Retinal pigment epithelial cell (primary cell): ENCODE measurements around the gene ASAP2.
"Not testable (repeated sequence)": the region's sequence is repeated elsewhere in the genome, so short reads cannot be mapped to it uniquely, and the experiment has no call there.

Source experiments
- DNase-seq: peaks from one replicate; pipeline ENCODE4 v3.0.0-alpha.2; 2010; ENCODE audit warnings: low read depth
- H3K4me3 ChIP-seq: 2 replicates; pipeline ENCODE4 v1.5.1; 2011; ENCODE audit warnings: mild to moderate bottlenecking, low read length, control low read depth, moderate library complexity
- TF ChIP-seq, protein P1 (sequence below): conservative IDR thresholded peaks from 2 replicates; pipeline ENCODE4 v1.5.1; 2011; ENCODE audit warnings: low read depth, low read length, control low read depth, inconsistent platforms

ASAP2 gene

DNA sequence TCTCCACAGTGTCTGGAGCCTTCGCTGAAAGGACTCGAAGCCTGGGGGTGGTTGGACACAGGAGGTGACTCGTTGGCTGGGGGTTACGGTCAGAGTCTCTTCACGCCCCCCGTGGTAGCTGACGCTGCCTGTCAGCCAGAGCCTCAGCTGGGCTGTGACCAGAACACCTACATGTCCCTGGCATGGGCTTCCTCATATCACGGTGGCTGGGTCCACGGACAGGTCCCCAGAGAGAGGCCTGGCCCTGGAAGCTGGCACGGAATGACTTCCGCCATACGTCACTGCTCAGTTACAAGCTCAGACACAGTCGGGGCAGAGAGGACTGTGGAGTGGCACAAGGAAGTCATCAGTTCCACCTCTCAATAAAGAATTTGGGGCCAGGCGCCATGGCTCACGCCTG lies 188.2 kb downstream of the ASAP2 start:
- TF ChIP-seq, protein P1, sequence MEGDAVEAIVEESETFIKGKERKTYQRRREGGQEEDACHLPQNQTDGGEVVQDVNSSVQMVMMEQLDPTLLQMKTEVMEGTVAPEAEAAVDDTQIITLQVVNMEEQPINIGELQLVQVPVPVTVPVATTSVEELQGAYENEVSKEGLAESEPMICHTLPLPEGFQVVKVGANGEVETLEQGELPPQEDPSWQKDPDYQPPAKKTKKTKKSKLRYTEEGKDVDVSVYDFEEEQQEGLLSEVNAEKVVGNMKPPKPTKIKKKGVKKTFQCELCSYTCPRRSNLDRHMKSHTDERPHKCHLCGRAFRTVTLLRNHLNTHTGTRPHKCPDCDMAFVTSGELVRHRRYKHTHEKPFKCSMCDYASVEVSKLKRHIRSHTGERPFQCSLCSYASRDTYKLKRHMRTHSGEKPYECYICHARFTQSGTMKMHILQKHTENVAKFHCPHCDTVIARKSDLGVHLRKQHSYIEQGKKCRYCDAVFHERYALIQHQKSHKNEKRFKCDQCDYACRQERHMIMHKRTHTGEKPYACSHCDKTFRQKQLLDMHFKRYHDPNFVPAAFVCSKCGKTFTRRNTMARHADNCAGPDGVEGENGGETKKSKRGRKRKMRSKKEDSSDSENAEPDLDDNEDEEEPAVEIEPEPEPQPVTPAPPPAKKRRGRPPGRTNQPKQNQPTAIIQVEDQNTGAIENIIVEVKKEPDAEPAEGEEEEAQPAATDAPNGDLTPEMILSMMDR: no peak
- no peak overlapping the region for H3K4me3 ChIP-seq
- DNase-seq: no peak

DNA sequence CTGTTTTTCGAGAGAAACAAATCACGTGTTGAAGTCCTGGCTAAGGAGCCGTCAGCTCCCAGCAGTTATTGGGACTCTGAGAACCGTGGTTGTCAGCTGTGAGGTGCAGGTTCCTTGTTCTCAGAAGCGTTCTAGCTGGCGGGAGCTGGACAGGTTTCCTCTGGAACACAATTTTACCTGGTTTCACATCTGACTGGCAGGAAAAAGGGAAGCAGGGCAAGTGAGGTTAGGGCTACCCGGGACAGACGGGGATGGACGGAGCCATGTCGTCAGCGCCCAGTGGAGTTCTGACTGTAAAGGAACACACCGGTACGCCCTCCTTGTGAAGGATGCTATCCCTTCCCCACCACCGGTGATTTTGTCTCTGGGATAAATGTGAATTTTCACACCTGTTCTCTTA lies 190.6 kb downstream of the ASAP2 start:
- no peak overlapping the region for H3K4me3 ChIP-seq

DNA sequence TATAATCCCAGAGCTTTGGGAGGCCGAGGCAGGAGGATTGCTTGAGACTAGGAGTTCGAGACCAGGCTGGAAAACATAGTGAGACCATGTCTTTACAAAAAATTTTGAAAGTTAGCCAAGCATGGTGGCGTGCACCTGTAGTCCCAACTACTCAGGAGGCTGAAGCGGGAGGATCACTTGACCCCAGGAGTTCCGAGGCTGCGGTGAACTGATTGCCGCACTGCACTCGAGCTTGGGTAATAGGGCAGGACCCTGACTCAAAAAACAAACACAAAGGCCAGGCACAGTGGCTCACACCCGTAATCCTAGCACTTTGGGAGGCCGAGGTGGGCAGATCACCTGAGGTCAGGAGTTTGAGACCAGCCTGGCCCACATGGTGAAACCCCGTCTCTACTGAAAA lies 191.6 kb downstream of the ASAP2 start:
- DNase-seq, H3K4me3 ChIP-seq: not testable (repeated sequence)

More for the DNA sequence above, 190.6 kb downstream of the ASAP2 start:
- no peak for DNase-seq
- TF ChIP-seq, protein P1: no peak

DNA sequence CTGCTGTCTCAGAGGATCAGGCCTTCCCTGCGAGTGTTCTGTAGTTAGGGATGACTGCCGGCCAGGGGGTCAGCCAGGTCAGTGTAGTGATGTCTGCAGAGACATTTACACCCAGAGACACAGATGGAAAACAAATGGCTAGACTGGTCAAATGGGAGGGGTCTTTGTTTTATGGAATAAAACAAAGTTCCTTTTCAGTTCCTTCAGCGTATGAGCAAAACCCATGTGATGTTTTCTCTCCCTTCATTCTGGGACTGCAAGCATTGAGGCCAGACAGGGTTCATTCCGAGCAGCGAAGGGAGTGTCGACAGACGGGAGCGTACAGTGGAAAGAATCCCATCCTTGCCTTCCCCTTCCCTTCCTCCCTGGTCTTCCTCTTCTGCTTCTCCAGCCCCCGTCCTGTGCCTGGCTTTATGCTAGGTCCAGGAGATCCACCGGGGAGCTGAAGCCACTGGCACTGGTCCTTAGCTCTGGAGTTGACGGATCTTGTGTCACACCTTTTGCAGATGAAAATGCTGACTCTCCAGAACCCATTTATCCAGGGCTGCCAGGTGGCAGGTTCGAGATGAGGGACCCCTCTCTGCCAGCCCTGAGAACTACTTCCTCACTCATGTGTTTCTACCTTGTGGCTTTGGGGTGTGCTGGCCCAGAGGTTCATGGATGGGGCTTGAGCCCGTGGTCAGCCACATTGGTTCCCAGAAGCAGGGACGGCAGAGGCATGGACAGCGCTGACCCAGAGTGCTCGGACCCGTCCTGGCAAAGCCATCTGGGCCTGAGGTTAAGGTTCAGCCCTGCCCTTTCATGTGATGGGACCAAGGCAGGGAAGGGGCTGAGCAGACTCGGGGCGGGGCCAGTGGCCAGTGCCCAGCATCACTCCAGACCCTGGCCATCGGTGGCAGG lies 192.5 kb downstream of the ASAP2 start:
- TF ChIP-seq, protein P1: no peak
- peak; percentile 54 for DNase-seq
- no peak overlapping the region for H3K4me3 ChIP-seq

DNA sequence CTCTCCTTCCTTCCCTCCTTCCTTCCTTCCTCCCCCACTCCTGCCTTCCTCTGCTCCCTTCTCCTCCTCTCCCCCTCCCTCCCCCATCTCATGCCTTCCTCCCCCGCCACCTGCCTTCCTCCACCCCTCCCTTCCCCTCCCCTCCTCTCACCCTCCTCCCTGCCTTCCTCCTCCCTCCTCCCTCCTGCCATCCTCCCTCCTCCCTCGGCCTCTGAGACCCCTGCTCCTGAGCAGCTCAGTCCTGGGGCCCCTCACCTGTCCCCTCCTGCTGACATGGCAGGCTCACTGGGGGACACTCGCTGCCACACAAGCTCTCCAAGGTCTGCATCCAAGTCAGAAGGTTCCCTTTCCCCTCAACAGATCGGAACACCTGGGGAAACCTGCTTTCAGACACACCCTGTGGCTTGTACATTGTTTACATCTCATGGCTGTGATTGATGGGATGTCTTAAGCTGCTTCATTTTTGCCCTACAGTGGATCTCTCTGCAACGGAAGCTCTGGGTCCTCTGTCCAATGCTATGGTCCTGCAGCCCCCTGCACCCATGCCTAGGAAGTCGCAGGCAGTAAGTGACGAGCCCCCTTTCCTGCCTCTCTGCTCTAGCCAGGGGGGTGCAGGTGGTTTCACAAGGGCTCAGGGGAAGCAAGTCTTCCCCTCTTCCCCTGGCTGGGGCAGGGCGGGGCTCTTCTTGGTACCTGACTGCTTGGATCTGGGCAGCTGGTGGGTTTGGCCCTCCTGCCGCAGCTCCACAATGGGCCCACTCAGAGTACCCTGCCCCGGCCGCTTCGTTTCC lies 193.9 kb downstream of the ASAP2 start:
- TF ChIP-seq, protein P1: no peak
- no peak for DNase-seq
- H3K4me3 ChIP-seq: no peak overlapping the region

DNA sequence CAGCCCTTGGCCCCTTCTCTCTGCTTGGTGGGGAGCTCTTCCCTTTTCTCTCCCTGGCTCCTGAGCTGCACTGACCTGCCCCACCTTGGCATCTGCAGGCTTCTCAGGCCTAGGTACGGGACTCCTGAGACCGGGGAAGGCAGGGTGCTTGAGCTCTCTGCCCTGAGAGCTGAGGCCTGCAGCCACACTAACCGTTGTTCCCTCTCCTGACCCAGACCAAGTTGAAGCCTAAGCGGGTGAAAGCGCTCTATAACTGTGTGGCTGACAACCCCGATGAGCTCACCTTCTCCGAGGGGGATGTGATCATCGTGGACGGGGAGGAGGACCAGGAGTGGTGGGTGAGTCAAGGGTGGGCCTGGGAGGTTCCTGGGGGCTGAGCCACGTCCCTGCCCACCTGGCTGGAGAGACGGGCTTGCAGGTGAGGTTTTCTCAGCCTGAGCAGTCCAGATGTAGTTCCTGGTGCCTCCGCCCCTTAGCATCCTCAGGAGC lies 194.5 kb downstream of the ASAP2 start:
- no peak overlapping the region for H3K4me3 ChIP-seq
- DNase-seq: no peak
- TF ChIP-seq, protein P1: no peak

DNA sequence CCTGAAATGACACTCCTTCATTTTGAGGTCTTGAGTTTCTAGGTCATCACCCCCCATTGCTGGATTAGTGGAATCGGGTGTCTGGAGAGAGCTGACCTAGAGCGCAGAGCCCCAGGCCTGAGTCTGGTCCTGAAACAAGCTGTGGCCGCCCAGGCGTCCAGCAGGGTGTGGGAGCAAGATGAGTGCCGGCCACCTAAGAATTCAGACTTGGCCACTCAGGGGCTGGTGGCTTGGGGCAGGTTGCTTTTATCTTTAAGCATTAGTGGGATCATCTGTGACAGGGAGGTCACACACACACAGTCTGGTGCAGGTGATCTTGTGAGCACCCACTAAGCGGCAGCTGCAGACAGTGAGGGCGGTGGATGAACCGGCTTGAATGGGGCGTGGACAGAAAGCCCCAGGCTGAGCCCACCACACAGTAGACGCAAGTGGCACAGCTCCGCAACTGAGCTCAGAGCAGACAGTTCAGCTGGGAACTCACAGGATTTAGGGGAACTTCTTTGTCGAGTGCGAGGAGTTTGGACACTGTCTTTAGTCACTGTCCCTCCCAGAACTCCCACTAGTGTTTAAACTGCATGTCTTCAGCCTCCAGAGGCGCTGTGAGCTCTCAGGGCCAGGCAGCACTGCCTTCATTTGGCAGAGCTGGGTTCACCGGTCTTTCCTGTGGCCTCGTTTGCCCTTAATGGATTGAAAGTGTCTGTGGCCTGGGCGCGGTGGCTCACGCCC lies 195.2 kb downstream of the ASAP2 start:
- no peak for DNase-seq
- no peak overlapping the region for H3K4me3 ChIP-seq
- TF ChIP-seq, protein P1: no peak
